GM21528 (cell line): ENCODE results near the gene RNF207.

Experiments used
- ATAC-seq: cut with Tn5 transposase; IDR thresholded peaks from one replicate; pipeline ENCODE4 v1.9.1; 2021; ENCODE audit warnings: mild to moderate bottlenecking, moderate library complexity; ENCODE audit not compliant: unreplicated experiment, low FRiP score

The RNF207 gene

DNA sequence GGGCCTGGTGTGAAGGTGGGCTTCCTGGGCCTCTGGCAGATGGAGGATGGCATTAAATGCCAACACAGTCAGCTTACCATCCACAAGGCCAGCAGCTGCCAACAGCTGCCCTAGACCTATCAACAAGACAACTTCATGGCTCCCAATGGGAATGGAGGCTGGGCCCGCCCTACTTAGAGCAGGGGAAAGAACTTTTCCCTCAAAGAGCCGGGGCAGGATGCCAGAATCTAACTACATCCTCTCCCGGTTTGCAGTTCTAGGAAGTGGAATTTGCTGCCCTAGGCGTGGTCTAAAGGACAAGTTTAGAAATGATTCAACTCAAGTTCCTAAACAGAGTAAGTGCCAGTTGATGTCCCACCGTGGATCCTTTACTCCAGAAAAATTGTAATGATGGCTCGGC lies 16.7 kb downstream of the RNF207 start:
- ATAC-seq: no peak

DNA sequence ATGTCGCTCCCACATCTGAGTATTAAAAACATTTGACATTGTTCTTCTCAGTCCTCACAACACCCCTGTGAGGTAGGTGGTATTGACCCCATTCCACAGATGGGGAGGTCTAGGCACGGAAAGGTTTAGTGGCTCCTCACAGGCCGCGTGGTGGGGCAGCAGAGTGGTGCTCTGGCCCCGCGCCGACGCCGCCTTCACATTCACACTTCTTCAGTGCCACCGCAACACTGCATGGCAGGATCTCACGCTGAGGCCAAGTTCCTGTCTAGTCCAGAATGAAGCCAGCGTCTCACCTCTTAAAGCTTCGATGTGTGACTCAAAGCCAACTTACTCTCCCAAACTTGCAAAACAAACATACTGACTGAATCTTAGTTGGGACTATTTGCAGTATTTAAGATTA lies 17.7 kb downstream of the RNF207 start:
- no peak for ATAC-seq

GRCh38 chr1:6224718-6225117 lies 18.8 kb downstream of the RNF207 start:
- no peak for ATAC-seq

DNA sequence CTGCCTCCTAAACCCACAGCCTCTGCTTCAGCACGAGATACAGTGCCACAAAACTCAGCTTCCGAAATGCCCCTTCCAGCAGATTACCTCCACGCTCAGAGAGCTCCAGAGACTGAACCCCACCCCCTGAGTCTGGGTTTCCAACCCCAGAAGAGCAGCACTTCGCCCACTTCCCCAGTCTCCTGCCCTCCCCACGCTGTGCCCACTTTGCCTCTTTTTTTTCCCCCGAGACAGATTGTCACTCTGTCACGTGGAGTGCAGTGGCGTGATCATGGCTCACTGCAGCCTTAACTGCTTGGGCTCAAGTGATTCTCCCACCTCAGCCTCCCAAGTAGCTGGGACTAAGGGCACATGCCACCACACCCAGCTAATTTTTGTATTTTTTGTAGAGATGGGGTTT lies 19.7 kb downstream of the RNF207 start:
- ATAC-seq: no peak

DNA sequence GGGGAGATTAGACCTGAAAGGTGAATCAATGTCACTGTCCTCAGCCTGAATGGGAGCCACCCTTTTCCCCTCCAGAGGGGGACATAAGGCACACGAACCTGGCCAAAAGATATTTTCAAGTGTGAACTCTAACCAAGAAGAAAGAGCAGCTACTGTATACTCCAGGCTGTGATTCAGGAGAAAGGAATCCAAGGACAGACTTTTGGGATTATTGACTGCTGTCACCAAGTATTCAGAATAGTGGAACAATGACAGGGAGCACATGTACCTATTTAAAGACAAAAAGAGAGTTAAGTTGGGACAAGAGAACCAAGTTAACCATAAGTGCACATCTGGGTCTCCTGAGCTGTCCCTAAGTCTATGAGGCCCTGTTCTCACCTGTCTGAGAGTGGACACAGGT lies 27.5 kb downstream of the RNF207 start:
- no peak for ATAC-seq

DNA sequence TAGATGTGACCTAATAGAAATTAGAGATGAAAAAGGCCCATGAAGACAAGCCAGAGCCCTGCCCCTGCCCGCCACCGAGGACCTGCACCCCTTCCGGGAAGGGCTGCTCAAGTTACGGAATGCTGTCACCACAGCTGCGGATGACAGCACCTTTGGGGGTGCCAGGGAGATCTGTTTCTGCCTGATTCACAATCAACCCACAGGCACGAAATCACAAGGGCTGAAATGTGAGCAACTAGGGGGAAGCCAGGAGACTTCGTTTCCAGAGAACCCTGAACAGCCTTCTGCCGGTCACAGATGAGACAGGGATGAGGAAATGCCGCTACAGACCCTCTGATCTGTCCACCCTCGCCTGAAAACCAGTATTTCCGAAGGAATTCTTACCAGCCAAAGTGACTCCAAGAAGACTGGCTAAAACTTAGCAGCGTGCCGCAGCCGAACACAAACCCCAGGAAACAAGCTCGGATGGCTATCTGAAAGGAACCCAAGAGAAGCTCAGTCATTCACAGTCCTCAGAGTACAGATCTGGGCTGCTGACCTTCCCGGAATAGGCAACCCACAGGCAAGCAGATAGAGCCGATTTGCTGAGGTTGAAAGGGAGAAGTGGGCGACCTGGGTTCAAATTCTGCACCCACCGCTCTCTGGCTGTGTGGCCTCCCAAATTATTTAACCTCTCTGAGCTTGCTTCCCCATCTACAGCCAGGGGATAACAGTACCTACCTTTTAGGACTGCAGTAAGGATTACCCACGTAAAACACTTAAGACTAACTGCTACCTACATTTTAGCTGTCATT lies 28.8 kb downstream of the RNF207 start:
- no peak for ATAC-seq

GRCh38 chr1:6235296-6235677 lies 29.4 kb downstream of the RNF207 start:
- peak; percentile 25 for ATAC-seq

DNA sequence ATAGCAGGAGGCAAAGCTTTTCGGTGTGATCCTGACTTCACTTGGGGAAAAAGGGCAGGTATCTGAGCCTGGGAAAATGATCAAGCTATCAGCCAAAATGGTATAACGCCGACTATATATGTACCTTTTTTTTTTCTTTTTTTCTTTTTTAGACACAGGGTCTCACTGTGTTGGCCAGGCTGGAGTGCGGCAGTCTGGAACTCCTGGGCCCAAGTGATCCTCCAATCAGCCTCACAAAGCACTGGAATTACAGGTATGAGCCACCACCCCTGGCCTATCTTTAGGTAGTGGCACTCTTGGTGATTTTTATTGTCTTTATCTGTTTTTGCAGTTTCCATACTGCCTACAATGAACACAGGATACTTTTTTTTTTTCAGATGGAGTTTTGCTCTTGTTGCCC lies 31.2 kb downstream of the RNF207 start:
- no peak for ATAC-seq

GRCh38 chr1:6239213-6239752 lies 33.4 kb downstream of the RNF207 start:
- ATAC-seq: no peak

DNA sequence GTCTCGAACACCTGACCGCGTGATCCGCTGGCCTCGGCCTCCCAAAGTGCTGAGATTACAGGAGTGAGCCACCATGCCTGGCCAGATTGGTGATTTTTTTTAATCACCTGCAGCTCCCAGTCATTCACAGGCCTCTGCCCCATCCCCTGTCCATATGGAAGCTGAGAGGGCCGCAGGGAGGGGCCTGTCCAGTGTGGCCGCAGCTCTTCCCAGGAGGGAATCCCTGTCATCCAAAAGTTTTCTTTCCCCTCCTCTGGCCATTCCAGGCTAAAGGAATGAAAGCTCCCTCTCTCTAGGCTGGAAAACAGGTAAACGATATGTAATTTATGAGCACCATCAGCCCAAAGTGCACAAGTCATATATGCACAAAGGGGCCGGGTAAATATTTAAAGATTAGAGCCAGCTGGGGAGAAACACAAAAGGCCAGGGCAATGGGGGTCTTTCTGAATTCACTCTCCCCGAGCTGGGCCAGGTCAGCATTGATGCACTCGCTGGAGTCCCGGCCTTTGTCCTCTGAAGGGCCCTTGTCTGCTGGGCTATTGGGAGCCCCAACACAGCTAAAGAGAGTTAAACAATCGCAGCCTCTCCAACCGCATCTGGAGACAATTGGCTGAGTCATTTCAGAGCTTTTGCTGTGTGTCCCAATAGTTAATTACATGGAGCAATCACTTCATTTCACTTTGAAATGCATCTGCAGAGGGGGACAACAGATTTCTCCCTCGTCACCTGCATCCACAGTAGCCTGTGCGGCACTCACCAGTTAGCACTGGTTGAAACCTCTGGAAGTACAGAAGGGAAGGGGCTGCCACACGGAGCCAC lies 34.2 kb downstream of the RNF207 start:
- no peak for ATAC-seq

DNA sequence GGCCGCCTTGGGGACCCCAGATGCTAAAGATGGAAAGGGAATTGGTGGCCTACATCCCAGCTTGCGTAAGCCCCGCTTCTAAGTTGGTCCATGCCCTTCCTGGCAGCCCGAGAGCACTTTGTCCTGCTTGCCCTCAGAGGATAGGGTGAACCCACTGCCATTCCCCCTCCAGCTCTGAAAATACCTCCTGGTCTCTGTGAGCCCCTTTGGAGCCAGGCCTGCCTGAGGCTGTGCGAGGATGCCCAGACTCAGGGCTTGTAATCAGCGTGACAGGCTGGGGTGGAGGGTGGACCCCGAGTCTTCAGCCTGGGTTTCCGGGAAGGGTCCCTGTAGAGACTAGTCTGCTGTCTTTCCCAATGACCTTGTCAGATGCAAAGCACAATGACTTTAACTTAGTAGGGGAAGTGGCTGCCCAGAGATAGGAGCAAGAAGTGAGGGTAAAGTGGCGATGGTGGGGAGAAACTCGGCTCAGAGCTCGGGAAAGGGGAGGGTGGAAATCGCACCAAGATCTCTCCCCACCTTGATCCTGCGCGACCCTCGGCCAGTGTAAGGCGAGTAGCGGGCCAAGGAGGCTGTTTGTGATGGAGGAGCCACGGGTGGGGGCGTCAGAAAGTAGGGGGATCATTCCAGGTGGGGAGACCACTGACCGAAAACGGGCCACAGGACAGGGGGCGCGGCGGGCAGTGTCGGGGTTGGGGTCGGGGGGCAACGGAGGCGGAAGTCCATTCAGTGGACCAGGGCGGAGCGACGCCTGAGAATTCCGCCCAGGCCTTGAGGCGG lies 35.4 kb downstream of the RNF207 start:
- no peak for ATAC-seq

GRCh38 chr1:6241887-6242740 lies 36.2 kb downstream of the RNF207 start:
- no peak for ATAC-seq

GRCh38 chr1:6243053-6243834 lies 37.3 kb downstream of the RNF207 start:
- no peak for ATAC-seq

DNA sequence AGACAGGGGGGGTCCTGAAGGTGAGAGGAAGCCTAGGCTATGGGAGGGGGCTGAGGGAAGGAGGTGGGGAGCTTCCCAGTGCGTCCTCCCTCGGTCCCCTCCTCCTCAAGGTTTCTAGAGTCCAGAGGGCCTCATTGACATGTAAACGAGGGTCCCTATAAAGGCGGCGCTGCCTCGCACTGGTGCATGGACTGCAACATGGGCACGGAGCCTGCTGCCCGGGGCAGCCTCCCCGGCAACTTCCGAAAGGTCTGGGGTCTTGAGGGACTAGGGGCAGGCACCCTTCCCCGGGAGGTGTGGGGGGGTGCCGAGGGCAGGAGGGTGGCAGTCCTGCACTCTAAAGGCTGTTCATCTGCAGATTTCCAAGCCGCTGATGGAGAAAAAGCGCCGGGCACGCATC lies 38.1 kb downstream of the RNF207 start, which contains the start of gene HES3:
Gene HES3, plus strand, starts transcription at position 187 of the 400 bp plus-strand sequence. Its CDS starts 187 bp downstream, at position 374.
- no peak for ATAC-seq

DNA sequence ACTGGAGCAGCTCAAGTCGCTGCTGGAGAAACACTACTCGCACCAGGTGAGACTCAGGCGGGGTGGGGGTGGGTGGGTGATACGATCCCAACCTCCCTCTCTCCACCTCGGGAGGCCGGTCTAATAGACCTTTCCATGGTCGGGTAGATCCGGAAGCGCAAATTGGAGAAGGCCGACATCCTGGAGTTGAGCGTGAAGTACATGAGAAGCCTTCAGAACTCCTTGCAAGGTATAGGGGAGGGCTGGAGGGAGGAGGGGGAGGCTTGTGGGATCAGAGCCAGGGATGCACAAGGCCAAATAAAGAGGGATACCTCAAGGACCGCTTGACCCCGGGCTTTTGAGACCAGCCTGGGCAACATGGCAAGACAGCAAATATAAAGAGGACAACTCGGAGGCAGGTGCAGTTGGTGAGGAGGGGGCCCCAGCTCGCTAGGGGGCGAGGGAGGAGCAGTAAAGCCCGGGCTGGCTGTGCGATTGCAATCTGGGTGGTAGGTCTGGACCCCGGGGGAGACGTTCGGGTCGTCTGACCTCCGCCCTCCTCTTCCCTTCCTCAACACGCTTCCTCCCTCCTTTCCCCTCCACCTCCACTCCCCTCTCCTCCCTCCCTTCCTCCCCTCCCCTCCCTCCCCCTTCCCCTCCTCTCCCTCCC lies 38.6 kb downstream of the RNF207 start:
- no peak for ATAC-seq

- ATAC-seq: no peak
Observed at GRCh38 chr1:6245086-6245868, 39.4 kb downstream of the RNF207 start.

- ATAC-seq: no peak
Observed at GRCh38 chr1:6245869-6246496, 40.1 kb downstream of the RNF207 start.
